ENCODE measurements around the gene RTN4IP1. TPM values are rescaled to one million over a fixed set of nuclear protein-coding genes. Genes with fewer than 3 reads are reported as not detected.

RTN4IP1 gene
- total RNA-seq, 1 donor from 2014 or later = 3.3 TPM

Other genes with a start within 250 kb of the RTN4IP1 start
- 10.9 TPM for gene QRSL1, start 80 bp upstream of the RTN4IP1 start, total RNA-seq (ENCODE audit: unreplicated experiment)

Data from endothelial cell (in vitro differentiated cells).